IgD-negative memory B cell (primary cell): ENCODE measurements around the gene ELAVL1. TPM values are rescaled to one million over a fixed set of nuclear protein-coding genes. Genes with fewer than 3 reads are reported as not detected.

ENCODE experiments used
- H3K27ac Mint-ChIP-seq, 3 donors: one replicate each; pipeline ENCODE4 v1.8.0; 2020 to 2022; ENCODE audit warnings: mild to moderate bottlenecking in 3 of 3, mixed read lengths in 3 of 3, moderate library complexity in 1 of 3
- H3K27me3 Mint-ChIP-seq: one replicate; pipeline ENCODE4 v1.8.0; 2021; ENCODE audit warnings: mixed read lengths
- H3K36me3 Mint-ChIP-seq: one replicate; pipeline ENCODE4 v1.8.0; 2020; ENCODE audit warnings: mild to moderate bottlenecking, mixed read lengths
- H3K4me1 Mint-ChIP-seq, 3 donors: one replicate each; pipeline ENCODE4 v1.8.0; 2020 to 2022; ENCODE audit warnings: mixed read lengths in 3 of 3, mild to moderate bottlenecking in 1 of 3
- H3K4me3 Mint-ChIP-seq, 4 donors: one replicate each; pipeline ENCODE4 v1.8.0; 2020 to 2022; ENCODE audit warnings: mild to moderate bottlenecking in 4 of 4, mixed read lengths in 4 of 4, moderate library complexity in 3 of 4
- H3K9me3 Mint-ChIP-seq, 3 donors: one replicate each; pipeline ENCODE4 v1.8.0; 2020 to 2021; ENCODE audit warnings: mixed read lengths in 3 of 3, mild to moderate bottlenecking in 1 of 3
- polyA plus RNA-seq: library from polyadenylated mRNA; unstranded; fragments of 300-500 nt; fragmentation: Illumina TruSeq; gene quantifications from one replicate; pipeline ENCODE4 v1.2.3, GENCODE V29; 2021

The ELAVL1 gene
- polyA plus RNA-seq, 1 donor from 2014 or later, result 49.3 TPM

- Mint-ChIP-seq H3K9me3 (no peaks in the 10 kb centered on the region), H3K36me3 (no peaks in the 10 kb centered on the region), H3K4me1 (peaks cover 49 to 62% (median 52%) of the 10 kb centered on the region in 3 donors), H3K27ac (peak overlapping the region in 1 of 3 donors; percentile 7), H3K4me3 (peak overlapping the region in 1 of 4 donors; percentile 9), H3K27me3 (no peaks in the 10 kb centered on the region)
These were observed 5.0 kb downstream of the ELAVL1 start for GRCh38 chr19:8000298-8001038.

DNA sequence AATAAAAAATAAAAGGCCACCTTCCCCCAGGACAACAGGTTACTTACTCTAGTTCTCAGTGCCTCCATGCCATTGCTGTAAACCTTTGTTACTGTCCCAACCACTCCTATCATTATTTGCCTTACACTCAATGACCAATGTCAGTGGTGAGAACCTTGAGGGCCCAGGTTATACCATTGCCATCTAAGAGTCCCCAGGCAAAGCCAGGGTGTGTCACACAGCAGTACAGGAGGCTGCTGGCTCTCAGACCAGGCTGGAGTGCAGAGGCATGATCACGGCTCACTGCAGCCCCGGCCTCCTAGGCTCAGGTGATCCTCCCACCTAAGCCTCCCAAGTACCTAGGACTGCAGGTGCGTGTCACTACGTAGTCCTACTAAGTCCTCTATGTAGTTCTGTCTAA lies 6.1 kb downstream of the ELAVL1 start:
- Mint-ChIP-seq H3K4me1 (peaks cover 53 to 68% (median 57%) of the 10 kb centered on the region in 3 donors), H3K36me3 (no peaks in the 10 kb centered on the region), H3K27me3 (no peaks in the 10 kb centered on the region), H3K27ac (peak overlapping the region in 1 of 3 donors; percentile 1), H3K9me3 (no peaks in the 10 kb centered on the region), H3K4me3 (no peak overlapping the region)

- H3K27me3 Mint-ChIP-seq, result no peaks in the 10 kb centered on the region
- H3K4me1 Mint-ChIP-seq, result peaks cover 53 to 70% (median 58%) of the 10 kb centered on the region in 3 donors
- H3K27ac Mint-ChIP-seq, result peak overlapping the region in 1 of 3 donors; percentile 64
- peaks cover under 1% of the 10 kb centered on the region for H3K36me3 Mint-ChIP-seq
- peak overlapping the region in 3 of 4 donors; percentile 44 to 74 (median 68) for H3K4me3 Mint-ChIP-seq
- H3K9me3 Mint-ChIP-seq, result no peaks in the 10 kb centered on the region
These were observed 7.5 kb downstream of the ELAVL1 start for GRCh38 chr19:7997809-7998480.

DNA sequence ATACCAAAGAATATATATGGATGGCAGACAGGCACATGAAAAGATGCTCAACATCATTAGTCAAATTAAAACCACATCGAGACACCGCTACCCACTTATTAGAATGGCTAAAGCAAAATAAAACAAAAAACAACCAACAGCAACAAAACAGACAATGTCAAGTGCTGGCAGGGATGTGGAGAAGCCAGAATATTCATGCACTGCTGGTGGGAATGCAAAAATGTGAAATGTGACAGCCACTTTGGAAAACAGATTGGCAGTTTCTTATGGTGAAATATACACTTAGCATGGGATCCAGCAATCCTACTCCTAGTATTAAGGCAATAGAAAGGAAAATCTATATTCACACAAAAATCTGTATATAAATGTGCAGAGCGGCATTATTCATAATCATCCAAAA lies 8.6 kb downstream of the ELAVL1 start:
- Mint-ChIP-seq H3K27ac (no peak overlapping the region), H3K36me3 (peaks cover 1% of the 10 kb centered on the region), H3K27me3 (no peaks in the 10 kb centered on the region), H3K9me3 (no peaks in the 10 kb centered on the region), H3K4me3 (peak overlapping the region in 1 of 4 donors; percentile 3), H3K4me1 (peaks cover 43 to 64% (median 50%) of the 10 kb centered on the region in 3 donors)

- H3K36me3 Mint-ChIP-seq, result peaks cover 1% of the 10 kb centered on the region
- no peaks in the 10 kb centered on the region for H3K9me3 Mint-ChIP-seq
- H3K4me1 Mint-ChIP-seq, result peaks cover 40 to 56% (median 46%) of the 10 kb centered on the region in 3 donors
- H3K4me3 Mint-ChIP-seq, result no peak overlapping the region
- H3K27ac Mint-ChIP-seq, result peak overlapping the region in 1 of 3 donors; percentile 39
- no peaks in the 10 kb centered on the region for H3K27me3 Mint-ChIP-seq
These were observed 9.7 kb downstream of the ELAVL1 start for GRCh38 chr19:7995810-7996158.

DNA sequence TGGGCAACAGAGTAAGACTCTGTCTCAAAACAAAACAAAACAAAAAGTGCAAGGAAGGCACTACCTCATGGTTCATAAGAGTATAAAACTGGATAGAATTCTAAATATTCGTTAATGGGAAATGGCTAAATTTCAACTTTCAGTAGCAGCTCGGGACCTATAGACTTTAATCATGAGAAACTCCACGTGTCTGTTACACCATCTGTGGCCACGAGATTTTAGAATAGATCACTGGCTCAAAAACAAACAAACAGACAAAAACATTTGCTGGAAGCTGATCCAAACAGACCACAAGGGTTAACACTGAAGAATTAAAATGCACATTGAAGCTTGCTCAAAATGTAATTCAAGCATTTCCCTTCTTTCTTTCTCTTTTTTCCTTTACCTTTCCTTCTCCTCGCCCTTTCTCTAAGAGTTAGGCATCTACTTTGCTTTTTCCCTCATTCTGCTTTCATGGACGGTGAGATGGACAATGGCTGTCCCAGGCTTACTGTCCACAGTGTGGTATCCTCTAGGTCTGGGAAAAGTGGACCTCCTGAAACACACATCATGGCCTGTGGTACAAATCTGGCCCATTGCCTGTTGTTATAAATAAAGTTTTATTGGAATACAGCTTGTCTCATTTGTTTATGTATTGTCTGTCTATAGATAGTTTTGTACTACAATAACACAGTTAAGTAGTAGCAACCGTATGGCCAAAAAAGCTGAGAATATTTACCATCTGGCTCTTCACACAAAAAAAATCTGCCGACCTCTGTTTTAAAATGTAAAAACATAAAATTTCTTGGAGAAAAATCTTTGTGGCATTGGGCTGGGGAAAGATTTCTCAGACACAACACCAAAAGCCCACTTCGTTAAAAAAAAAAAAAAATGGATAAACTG lies 10.3 kb downstream of the ELAVL1 start:
- Mint-ChIP-seq H3K9me3 (no peaks in the 10 kb centered on the region), H3K36me3 (peaks cover 1% of the 10 kb centered on the region), H3K4me1 (peaks cover 37 to 52% (median 46%) of the 10 kb centered on the region in 3 donors), H3K27me3 (no peaks in the 10 kb centered on the region), H3K27ac (peak overlapping the region in 1 of 3 donors; percentile 34), H3K4me3 (peak overlapping the region in 2 of 4 donors; percentile 44 to 79)

GRCh38 chr19:7994114-7994513 lies 11.3 kb downstream of the ELAVL1 start:
- Mint-ChIP-seq H3K4me1 (peaks cover 35 to 48% (median 46%) of the 10 kb centered on the region in 3 donors), H3K27ac (peak overlapping the region in 1 of 3 donors; percentile 34), H3K27me3 (no peaks in the 10 kb centered on the region), H3K9me3 (no peaks in the 10 kb centered on the region), H3K36me3 (peaks cover 1% of the 10 kb centered on the region), H3K4me3 (peak overlapping the region in 2 of 4 donors; percentile 57 to 84)

- Mint-ChIP-seq H3K27ac (peak overlapping the region in 1 of 3 donors; percentile 34), H3K4me1 (peaks cover 35 to 46% (median 43%) of the 10 kb centered on the region in 3 donors), H3K4me3 (no peak overlapping the region), H3K27me3 (no peaks in the 10 kb centered on the region), H3K36me3 (peaks cover 1% of the 10 kb centered on the region), H3K9me3 (no peaks in the 10 kb centered on the region)
These were observed 11.9 kb downstream of the ELAVL1 start for GRCh38 chr19:7993560-7993959.

DNA sequence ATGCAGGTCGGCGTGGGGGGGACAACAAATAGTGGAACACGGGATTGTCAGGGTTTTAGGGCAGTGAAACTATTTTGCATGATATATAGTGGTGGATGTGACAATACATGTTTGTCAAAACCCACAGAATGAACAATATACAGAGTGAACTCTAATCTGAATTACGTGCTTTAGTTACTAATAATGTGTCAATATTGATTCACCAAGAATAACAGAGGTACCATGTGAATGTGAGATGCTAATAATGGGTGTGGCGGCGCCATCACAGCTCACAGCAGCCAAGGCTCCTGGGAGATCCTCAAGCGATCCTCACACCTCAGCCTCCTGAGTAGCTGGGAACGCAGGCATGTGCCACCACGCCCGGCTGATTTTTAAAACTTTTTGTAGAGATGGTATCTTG lies 12.9 kb downstream of the ELAVL1 start:
- Mint-ChIP-seq H3K9me3 (no peaks in the 10 kb centered on the region), H3K4me1 (peaks cover 28 to 39% (median 38%) of the 10 kb centered on the region in 3 donors), H3K36me3 (peaks cover 1% of the 10 kb centered on the region), H3K4me3 (no peak overlapping the region), H3K27me3 (no peaks in the 10 kb centered on the region), H3K27ac (no peak overlapping the region)

DNA sequence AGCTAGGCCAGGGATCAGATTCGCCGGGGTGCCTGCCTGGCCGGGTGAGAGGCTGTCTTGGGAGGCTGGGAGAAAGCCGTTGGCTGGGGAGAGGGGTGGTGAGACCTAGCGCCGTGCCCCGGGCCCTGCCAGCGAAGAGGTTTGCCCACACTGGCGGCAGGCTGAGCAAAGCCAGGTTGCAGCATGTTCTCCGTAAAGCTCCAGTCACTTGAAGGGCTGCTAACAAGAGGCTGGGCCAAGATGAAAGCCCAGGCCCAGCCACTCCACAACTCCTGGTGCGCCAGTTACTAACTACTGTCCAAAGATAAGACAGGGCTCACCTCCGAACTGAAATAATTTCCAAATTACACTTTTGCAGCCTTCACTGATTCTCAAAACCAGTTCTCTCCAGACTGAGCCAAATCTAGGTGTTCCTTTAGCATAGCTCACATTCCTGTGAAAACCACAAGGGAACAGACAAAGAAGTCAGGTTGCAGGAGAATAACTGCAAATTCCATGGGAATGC lies 16.3 kb downstream of the ELAVL1 start:
- Mint-ChIP-seq H3K27me3 (no peaks in the 10 kb centered on the region), H3K36me3 (peaks cover 1% of the 10 kb centered on the region), H3K9me3 (no peaks in the 10 kb centered on the region), H3K27ac (no peak overlapping the region), H3K4me1 (peaks cover 8 to 14% (median 13%) of the 10 kb centered on the region in 3 donors), H3K4me3 (no peak overlapping the region)

- Mint-ChIP-seq H3K4me1 (peaks cover 0 to 10% (median 6%) of the 10 kb centered on the region in 3 donors), H3K36me3 (peaks cover 1% of the 10 kb centered on the region), H3K4me3 (no peak overlapping the region), H3K27me3 (no peaks in the 10 kb centered on the region), H3K9me3 (no peaks in the 10 kb centered on the region), H3K27ac (no peak overlapping the region)
These were observed 17.1 kb downstream of the ELAVL1 start for GRCh38 chr19:7988307-7988706.

- peaks cover 0 to 10% (median 4%) of the 10 kb centered on the region in 3 donors for H3K4me1 Mint-ChIP-seq
- H3K27me3 Mint-ChIP-seq, result no peaks in the 10 kb centered on the region
- H3K27ac Mint-ChIP-seq, result peak overlapping the region in 1 of 3 donors; percentile 56
- H3K4me3 Mint-ChIP-seq, result peak overlapping the region in 1 of 4 donors; percentile 67
- no peaks in the 10 kb centered on the region for H3K36me3 Mint-ChIP-seq
- H3K9me3 Mint-ChIP-seq, result no peaks in the 10 kb centered on the region
These were observed 18.2 kb downstream of the ELAVL1 start for GRCh38 chr19:7987114-7987768.

DNA sequence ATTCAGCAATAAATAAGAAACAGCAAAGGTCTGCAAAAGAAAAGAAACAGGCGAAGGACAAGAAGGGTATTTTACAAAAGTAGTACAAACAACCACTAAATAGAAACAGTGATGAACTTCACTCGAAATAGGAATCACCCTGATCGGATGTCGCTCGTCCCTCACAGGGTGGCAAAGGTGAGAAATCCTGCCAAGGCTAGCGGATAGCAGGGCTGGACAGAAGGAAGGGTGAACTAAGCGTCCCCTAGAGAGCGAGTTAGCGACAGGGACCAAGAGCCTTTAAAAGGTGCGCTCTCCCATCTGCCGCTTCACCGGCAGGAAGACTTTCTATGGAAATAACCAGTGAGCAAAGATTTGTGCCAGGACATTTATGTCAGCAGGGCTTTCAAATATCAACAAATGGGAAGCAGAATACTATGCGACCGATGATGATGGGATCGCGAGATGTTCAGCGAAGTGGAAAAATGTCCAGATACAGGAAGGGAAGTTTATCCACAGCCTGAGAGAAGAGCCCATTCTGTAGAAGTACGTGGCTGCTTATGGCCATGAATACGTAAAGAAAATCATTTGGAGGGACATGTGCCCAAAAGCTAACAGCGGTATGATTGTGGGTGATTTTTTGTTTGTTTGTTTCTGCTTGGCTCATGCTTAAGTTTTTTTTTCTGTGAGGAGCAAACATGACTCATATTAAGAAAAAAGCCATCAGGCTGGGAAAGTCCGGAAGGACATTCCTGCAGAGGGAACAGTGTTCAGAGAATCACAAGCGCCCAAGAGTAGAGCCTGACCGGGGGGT lies 18.9 kb downstream of the ELAVL1 start:
- H3K9me3 Mint-ChIP-seq, result no peaks in the 10 kb centered on the region
- no peaks in the 10 kb centered on the region for H3K36me3 Mint-ChIP-seq
- peaks cover 0 to 8% (median 1%) of the 10 kb centered on the region in 3 donors for H3K4me1 Mint-ChIP-seq
- no peaks in the 10 kb centered on the region for H3K27me3 Mint-ChIP-seq
- no peak overlapping the region for H3K27ac Mint-ChIP-seq
- no peak overlapping the region for H3K4me3 Mint-ChIP-seq
